ENCODE measurements around the gene IGF2BP1.
"Not testable (repeated sequence)": the region's sequence is repeated elsewhere in the genome, so short reads cannot be mapped to it uniquely, and the experiment has no call there.

IGF2BP1 gene

GRCh38 chr17:48996722-48997102 lies 473 bp upstream of the IGF2BP1 start:
- DNase-seq: no peak

- no peak for DNase-seq
These were observed 822 bp downstream of the IGF2BP1 start for GRCh38 chr17:48997827-48998586.

GRCh38 chr17:48998587-48999440 lies 1.6 kb downstream of the IGF2BP1 start:
- no peak for DNase-seq

GRCh38 chr17:49000943-49001342 lies 3.8 kb downstream of the IGF2BP1 start:
- no peak for DNase-seq

- DNase-seq: no peak
These were observed 4.5 kb downstream of the IGF2BP1 start for GRCh38 chr17:49001671-49002070.

- DNase-seq: no peak
These were observed 5.1 kb downstream of the IGF2BP1 start for GRCh38 chr17:49002331-49002730.

- DNase-seq: no peak
These were observed 5.6 kb downstream of the IGF2BP1 start for GRCh38 chr17:49002766-49003165.

- no peak for DNase-seq
These were observed 6.6 kb downstream of the IGF2BP1 start for GRCh38 chr17:49003557-49004511.

- no peak for DNase-seq
These were observed 8.0 kb downstream of the IGF2BP1 start for GRCh38 chr17:49005140-49005539.

GRCh38 chr17:49008908-49009307 lies 11.7 kb downstream of the IGF2BP1 start:
- not testable (repeated sequence) for DNase-seq

GRCh38 chr17:49012769-49013255 lies 15.6 kb downstream of the IGF2BP1 start:
- DNase-seq: no peak

- DNase-seq: no peak
These were observed 16.4 kb downstream of the IGF2BP1 start for GRCh38 chr17:49013311-49014213.

GRCh38 chr17:49015179-49015923 lies 18.2 kb downstream of the IGF2BP1 start:
- DNase-seq: no peak

GRCh38 chr17:49015924-49016774 lies 19.0 kb downstream of the IGF2BP1 start:
- no peak for DNase-seq

- DNase-seq: no peak
These were observed 19.7 kb downstream of the IGF2BP1 start for GRCh38 chr17:49016775-49017463.

- DNase-seq: no peak
These were observed 21.0 kb downstream of the IGF2BP1 start for GRCh38 chr17:49018116-49018612.

- no peak for DNase-seq
These were observed 21.6 kb downstream of the IGF2BP1 start for GRCh38 chr17:49018748-49019147.

- no peak for DNase-seq
These were observed 23.4 kb downstream of the IGF2BP1 start for GRCh38 chr17:49020609-49021008.
